ENCODE measurements around the gene EML5.

EML5 gene

DNA sequence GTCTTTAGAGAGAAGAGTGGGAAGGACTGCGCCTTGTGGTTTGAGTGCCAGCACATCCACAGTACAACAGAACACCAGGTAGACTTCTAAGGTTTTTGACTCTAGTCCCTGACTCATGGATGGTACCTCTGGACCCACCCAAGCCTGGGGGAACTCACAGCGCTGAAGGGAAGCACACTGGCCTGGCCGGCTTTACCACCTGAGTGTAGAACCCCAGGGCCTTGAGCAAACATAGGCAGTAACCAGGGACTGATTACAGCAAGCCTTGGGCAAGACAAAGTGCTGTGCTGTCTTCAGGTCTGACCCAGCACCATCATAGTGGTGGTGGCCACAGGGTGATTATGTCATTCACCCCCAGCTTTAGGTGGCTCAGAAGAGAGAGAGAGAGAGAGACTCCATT is 17.2 kb downstream of the EML5 start:
- no peak for DNase-seq (ENCODE audit: low spot score)
- in situ Hi-C loops (cut with MboI; ENCODE audit: low sequenced_read_pairs, unreplicated experiment) = no loop called here
- TF ChIP-seq, protein P1, sequence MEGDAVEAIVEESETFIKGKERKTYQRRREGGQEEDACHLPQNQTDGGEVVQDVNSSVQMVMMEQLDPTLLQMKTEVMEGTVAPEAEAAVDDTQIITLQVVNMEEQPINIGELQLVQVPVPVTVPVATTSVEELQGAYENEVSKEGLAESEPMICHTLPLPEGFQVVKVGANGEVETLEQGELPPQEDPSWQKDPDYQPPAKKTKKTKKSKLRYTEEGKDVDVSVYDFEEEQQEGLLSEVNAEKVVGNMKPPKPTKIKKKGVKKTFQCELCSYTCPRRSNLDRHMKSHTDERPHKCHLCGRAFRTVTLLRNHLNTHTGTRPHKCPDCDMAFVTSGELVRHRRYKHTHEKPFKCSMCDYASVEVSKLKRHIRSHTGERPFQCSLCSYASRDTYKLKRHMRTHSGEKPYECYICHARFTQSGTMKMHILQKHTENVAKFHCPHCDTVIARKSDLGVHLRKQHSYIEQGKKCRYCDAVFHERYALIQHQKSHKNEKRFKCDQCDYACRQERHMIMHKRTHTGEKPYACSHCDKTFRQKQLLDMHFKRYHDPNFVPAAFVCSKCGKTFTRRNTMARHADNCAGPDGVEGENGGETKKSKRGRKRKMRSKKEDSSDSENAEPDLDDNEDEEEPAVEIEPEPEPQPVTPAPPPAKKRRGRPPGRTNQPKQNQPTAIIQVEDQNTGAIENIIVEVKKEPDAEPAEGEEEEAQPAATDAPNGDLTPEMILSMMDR (IDR thresholded peaks at IDR 0.05; ENCODE audit: borderline replicate concordance, control extremely low read depth, extremely low read depth, insufficient read depth, missing control alignments) = no peak

DNA sequence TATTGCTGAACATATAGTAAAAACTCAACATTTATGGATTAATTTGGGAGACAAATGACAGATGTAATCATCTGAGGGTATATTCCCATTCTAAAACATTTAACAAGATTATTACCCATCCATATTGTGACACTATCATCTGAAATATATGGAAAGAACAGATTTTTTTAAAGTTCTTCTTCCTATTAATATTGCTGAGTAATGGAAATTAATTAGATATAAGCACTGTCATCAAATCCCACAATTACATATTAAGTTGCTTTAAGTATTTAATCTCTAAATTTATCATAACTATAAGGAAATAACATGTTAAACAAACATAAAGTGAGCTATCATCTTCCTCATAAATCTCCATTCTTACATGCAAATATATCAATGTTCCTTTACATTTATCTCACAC is 22.0 kb downstream of the EML5 start:
- DNase-seq (ENCODE audit: low spot score) = no peak
- TF ChIP-seq, protein P1 (IDR thresholded peaks at IDR 0.05; ENCODE audit: borderline replicate concordance, control extremely low read depth, extremely low read depth, insufficient read depth, missing control alignments) = no peak
- in situ Hi-C loops (cut with MboI; ENCODE audit: low sequenced_read_pairs, unreplicated experiment) = no loop called here

DNA sequence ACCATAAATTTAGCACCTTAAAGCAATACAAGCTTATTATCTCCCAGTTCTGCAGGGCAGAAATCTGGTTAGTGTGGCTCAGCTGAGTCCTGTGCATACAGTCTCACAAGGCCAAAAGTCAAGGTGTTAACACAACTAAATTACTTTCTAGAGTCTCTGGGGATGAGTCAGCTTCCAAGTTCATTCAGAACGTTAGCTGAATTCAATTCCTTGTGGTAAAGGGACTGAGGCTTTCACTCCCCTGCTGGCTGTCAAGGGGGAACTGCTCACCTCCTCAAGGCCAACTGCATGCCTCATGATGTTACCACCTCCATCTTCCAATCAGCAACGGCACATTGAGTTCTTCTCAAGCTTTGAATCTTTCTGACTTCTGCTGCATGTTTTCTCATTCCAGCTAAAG is 27.6 kb downstream of the EML5 start:
- in situ Hi-C loops (cut with MboI; ENCODE audit: low sequenced_read_pairs, unreplicated experiment) = no loop called here
- DNase-seq (ENCODE audit: low spot score) = no peak
- TF ChIP-seq, protein P1 (IDR thresholded peaks at IDR 0.05; ENCODE audit: borderline replicate concordance, control extremely low read depth, extremely low read depth, insufficient read depth, missing control alignments) = no peak

DNA sequence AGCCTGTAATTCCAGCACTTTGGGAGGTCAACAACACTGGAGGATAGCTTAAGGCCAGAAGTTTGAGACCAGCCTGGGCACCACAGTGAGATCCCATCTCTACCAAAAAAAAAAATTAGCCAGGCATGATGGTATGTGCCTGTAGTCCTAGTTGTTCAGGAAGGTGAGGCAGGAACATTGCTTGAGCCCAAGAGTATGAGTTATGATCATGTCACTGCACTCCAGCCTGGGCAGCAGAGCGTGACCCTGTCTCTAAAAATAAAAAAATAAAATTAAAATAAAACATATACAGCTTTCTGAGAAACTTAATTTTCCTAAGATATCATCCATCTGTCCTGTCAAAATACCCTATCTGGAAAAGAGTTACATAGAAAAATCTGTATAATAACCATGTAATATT is 38.9 kb downstream of the EML5 start:
- in situ Hi-C loops (cut with MboI; ENCODE audit: low sequenced_read_pairs, unreplicated experiment) = no loop called here
- DNase-seq (ENCODE audit: low spot score) = no peak
- TF ChIP-seq, protein P1 (IDR thresholded peaks at IDR 0.05; ENCODE audit: borderline replicate concordance, control extremely low read depth, extremely low read depth, insufficient read depth, missing control alignments) = no peak

DNA sequence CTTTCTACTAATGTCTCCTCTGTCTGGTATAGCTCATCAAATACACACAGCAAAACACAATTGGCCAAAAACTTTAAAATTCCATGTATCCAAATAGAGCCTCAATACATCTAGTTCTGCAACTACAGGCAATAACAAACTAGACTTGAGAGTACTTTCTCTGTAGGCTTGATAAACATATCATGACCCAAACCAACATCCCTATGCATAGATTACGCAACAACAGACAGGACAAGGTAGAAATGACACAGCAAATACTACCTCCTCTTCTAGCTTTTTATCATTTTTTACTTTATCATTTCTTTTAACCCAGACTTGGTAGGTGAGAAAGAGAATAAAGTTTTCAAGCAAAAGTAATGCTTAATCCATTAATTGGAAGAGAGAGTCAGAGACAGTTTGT is 41.8 kb downstream of the EML5 start:
- in situ Hi-C loops (cut with MboI; ENCODE audit: low sequenced_read_pairs, unreplicated experiment) = no loop called here
- TF ChIP-seq, protein P1 (IDR thresholded peaks at IDR 0.05; ENCODE audit: borderline replicate concordance, control extremely low read depth, extremely low read depth, insufficient read depth, missing control alignments) = no peak
- DNase-seq (ENCODE audit: low spot score) = no peak

DNA sequence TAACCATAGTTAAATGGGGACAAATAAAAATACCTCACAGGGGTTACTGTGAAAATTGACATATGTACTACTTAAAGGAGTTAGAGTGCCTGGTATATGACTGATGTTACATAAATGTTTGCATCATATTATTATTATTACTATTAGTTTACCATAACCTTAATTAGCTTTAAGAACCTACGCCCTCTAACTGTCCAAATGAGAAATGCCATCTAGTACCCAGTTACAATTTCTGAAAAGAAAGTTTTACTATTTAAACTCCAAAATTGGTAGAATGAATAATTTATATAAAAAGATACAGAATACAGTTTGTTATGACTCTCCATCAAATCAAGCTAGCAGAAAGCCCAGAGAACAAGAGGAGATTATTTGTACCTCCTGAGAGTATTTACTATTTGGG is 42.3 kb downstream of the EML5 start:
- DNase-seq (ENCODE audit: low spot score) = no peak
- TF ChIP-seq, protein P1 (IDR thresholded peaks at IDR 0.05; ENCODE audit: borderline replicate concordance, control extremely low read depth, extremely low read depth, insufficient read depth, missing control alignments) = no peak
- in situ Hi-C loops (cut with MboI; ENCODE audit: low sequenced_read_pairs, unreplicated experiment) = no loop called here

DNA sequence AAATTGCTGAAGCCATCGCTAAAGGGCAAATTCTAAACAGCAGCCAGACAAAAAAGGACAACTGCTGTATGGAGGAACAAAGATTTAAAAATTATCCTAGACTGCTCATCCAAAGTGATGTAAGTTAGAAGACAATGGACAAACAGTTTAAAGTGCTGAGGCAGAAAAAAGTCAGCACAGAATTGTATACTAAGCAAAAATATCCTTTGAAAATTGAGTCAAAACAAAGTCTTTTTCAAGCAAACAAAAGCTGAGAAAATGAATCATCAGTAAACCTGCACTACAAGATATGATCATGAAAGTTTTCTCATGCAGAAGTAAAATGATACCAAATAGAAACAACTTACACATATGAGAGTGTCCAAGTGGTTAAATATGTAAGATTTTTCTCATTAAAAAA is 43.6 kb downstream of the EML5 start:
- TF ChIP-seq, protein P1 (IDR thresholded peaks at IDR 0.05; ENCODE audit: borderline replicate concordance, control extremely low read depth, extremely low read depth, insufficient read depth, missing control alignments) = no peak
- in situ Hi-C loops (cut with MboI; ENCODE audit: low sequenced_read_pairs, unreplicated experiment) = no loop called here
- no peak for DNase-seq (ENCODE audit: low spot score)
